Esophagus (tissue), 2 donors: ENCODE results near the gene DHX8. TPM values are rescaled to one million over a fixed set of nuclear protein-coding genes. Genes with fewer than 3 reads are reported as not detected.

Experiments
- polyA plus RNA-seq, 2 donors: library from polyadenylated mRNA; stranded (reverse); fragments of 200-250 nt; gene quantifications; one replicate each; pipeline ENCODE4 v1.2.3, GENCODE V29; 2013
- donor health status: healthy with polysubstance abuse.
- donor health status: Bipolar disorder and iron deficiency.

Gene DHX8
- polyA plus RNA-seq, 2 donors, result 18.2 to 21.6 TPM

Other genes starting within 250 kb of the DHX8 start
- not detected for gene RNU2-1, start 250.0 kb upstream of the DHX8 start, polyA plus RNA-seq
- 10 to 100 TPM; 36.3 to 92.2 TPM for gene ARL4D, start 85.0 kb upstream of the DHX8 start, polyA plus RNA-seq
- 1 to 10 TPM; 4.1 to 7.4 TPM for gene ETV4, start 62.4 kb downstream of the DHX8 start, polyA plus RNA-seq
- gene MEOX1, start 177.9 kb downstream of the DHX8 start, polyA plus RNA-seq, result 1 to 10 TPM; 1.8 to 2.7 TPM